T-helper 1 cell treated with Interleukin-12 subunit alpha and Interleukin-12 subunit beta and Interleukin-4 antibody, amounts not matched to agents 30 μg/mL and 1 μg/mL, for 36 hours (primary cell): ENCODE measurements around the gene GAS7.
A peak's percentile ranks its signal among the peaks of the same experiment; 100 is the strongest.

Experiments used
- H3K27ac Mint-ChIP-seq: one replicate; pipeline ENCODE4 v1.8.0; 2021; ENCODE audit warnings: mild to moderate bottlenecking, mixed read lengths
- H3K27me3 Mint-ChIP-seq: one replicate; pipeline ENCODE4 v1.8.0; 2021; ENCODE audit warnings: low read depth, mixed read lengths
- H3K36me3 Mint-ChIP-seq: one replicate; pipeline ENCODE4 v1.8.0; 2021; ENCODE audit warnings: low read depth, mixed read lengths
- H3K4me1 Mint-ChIP-seq: one replicate; pipeline ENCODE4 v1.8.0; 2021; ENCODE audit warnings: low read depth, mixed read lengths
- H3K4me3 Mint-ChIP-seq: one replicate; pipeline ENCODE4 v1.8.0; 2021; ENCODE audit warnings: mild to moderate bottlenecking, moderate library complexity, mixed read lengths
- H3K9me3 Mint-ChIP-seq: one replicate; pipeline ENCODE4 v1.8.0; 2021; ENCODE audit warnings: mixed read lengths

The GAS7 gene

DNA sequence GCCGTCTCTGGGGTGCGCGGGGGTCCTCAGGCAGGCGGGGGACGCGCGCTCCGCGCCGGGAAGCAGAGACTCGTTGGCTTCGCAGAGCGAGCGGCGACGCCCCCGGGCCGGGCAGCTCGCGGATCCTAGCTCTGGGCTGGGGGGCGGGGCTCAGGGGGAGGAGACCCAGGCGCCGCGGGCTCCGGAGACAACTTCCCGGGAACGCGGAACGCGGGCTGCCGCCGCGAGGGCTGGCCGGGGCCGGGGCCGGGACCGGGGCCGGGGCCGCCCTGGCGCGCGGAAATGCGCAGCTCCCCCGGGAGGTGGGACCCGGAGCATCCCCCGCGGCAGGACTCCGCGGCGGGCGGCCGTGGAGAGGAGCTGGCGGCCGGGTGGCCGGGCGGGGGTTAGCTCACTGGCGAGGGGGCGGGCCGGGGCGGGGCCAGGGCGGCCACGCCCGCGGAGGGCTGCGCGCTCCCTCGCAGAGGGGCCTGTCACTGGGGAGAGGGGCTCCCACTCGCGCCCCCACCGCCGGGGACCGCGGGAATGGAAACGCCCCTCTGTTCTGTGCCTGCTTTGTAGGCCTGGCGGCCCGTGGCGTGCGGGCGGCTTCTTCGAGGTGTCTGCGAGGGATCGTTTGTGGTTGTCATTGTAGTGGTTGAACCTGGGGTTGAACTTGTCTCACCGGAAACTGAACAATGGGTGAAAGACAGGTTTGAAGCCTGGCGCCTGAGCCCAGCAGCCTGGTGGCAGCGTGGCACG, at the start of gene GAS7:
Gene GAS7, minus strand, starts transcription at position 98 of the 741 bp plus-strand sequence.
- peaks cover 3% of the 10 kb centered on the region for H3K4me1 Mint-ChIP-seq
- H3K27me3 Mint-ChIP-seq, result peaks cover 28% of the 10 kb centered on the region
- no peaks in the 10 kb centered on the region for H3K36me3 Mint-ChIP-seq
- H3K27ac Mint-ChIP-seq, result no peak within 1 kb of the TSS
- H3K9me3 Mint-ChIP-seq, result peaks cover 19% of the 10 kb centered on the region
- H3K4me3 Mint-ChIP-seq, result peak within 1 kb of the TSS; percentile 33

- Mint-ChIP-seq H3K4me3 (no peak overlapping the region), H3K4me1 (no peaks in the 10 kb centered on the region), H3K27ac (no peak overlapping the region), H3K27me3 (no peaks in the 10 kb centered on the region), H3K36me3 (no peaks in the 10 kb centered on the region), H3K9me3 (no peaks in the 10 kb centered on the region)
Measured at GRCh38 chr17:10247810-10248209, 49.4 kb upstream of the GAS7 start.

- Mint-ChIP-seq H3K4me1 (no peaks in the 10 kb centered on the region), H3K36me3 (no peaks in the 10 kb centered on the region), H3K4me3 (no peak overlapping the region), H3K9me3 (peaks cover 13% of the 10 kb centered on the region), H3K27me3 (no peaks in the 10 kb centered on the region), H3K27ac (no peak overlapping the region)
Measured at GRCh38 chr17:10243883-10244844, 45.8 kb upstream of the GAS7 start.

- H3K27me3 Mint-ChIP-seq, result no peaks in the 10 kb centered on the region
- H3K36me3 Mint-ChIP-seq, result no peaks in the 10 kb centered on the region
- H3K4me3 Mint-ChIP-seq, result no peak overlapping the region
- peaks cover 13% of the 10 kb centered on the region for H3K9me3 Mint-ChIP-seq
- H3K27ac Mint-ChIP-seq, result no peak overlapping the region
- no peaks in the 10 kb centered on the region for H3K4me1 Mint-ChIP-seq
Measured at GRCh38 chr17:10241781-10242180, 43.4 kb upstream of the GAS7 start.

DNA sequence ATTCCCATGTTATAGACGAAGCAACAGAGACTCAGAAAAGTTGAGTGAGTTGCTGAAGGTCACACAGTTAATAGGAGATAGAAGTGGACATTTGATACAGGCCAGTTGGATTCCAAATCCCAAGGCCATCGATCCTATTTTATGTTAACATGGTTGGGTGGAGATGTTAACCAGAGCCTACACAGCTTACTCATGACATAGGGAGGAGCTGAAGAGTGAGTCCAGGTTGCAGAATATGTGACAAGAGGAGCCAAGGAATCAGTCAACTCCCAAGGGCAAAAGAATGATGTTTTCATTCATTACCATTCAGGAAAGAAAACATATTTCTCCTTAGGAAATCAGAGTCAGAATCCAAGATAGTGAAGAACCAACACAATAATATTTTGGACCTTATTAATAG, 40.3 kb upstream of the GAS7 start:
- H3K4me3 Mint-ChIP-seq, result no peak overlapping the region
- H3K36me3 Mint-ChIP-seq, result no peaks in the 10 kb centered on the region
- H3K4me1 Mint-ChIP-seq, result no peaks in the 10 kb centered on the region
- peaks cover 17% of the 10 kb centered on the region for H3K9me3 Mint-ChIP-seq
- H3K27ac Mint-ChIP-seq, result no peak overlapping the region
- no peaks in the 10 kb centered on the region for H3K27me3 Mint-ChIP-seq

GRCh38 chr17:10234033-10234432, 35.6 kb upstream of the GAS7 start:
- no peak overlapping the region for H3K27ac Mint-ChIP-seq
- no peaks in the 10 kb centered on the region for H3K27me3 Mint-ChIP-seq
- no peak overlapping the region for H3K4me3 Mint-ChIP-seq
- peaks cover 4% of the 10 kb centered on the region for H3K9me3 Mint-ChIP-seq
- no peaks in the 10 kb centered on the region for H3K4me1 Mint-ChIP-seq
- no peaks in the 10 kb centered on the region for H3K36me3 Mint-ChIP-seq

DNA sequence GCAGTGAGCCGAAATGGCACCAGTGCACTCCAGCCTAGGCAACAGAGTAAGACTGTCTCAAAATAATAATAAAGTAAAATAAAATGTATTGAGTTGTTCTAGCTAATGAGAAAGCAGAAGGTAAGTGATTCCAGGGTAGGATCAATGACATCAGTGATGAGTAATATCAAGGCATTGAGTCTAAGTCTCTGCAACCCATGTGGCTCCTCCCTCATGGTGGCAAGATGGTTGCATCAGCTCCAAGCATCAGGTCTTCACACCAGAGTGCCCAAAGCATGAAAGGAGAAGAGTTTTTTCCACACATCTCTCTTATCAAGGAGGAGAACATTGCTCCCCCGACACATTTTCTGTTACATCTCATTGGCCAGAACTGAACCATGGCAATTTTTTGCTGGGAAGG, 34.8 kb upstream of the GAS7 start:
- Mint-ChIP-seq H3K27ac (no peak overlapping the region), H3K9me3 (peaks cover 4% of the 10 kb centered on the region), H3K4me1 (no peaks in the 10 kb centered on the region), H3K4me3 (no peak overlapping the region), H3K27me3 (no peaks in the 10 kb centered on the region), H3K36me3 (no peaks in the 10 kb centered on the region)

GRCh38 chr17:10229181-10229580, 30.8 kb upstream of the GAS7 start:
- no peaks in the 10 kb centered on the region for H3K36me3 Mint-ChIP-seq
- H3K27ac Mint-ChIP-seq, result no peak overlapping the region
- H3K4me1 Mint-ChIP-seq, result no peaks in the 10 kb centered on the region

GRCh38 chr17:10226930-10227695, 28.7 kb upstream of the GAS7 start:
- H3K9me3 Mint-ChIP-seq, result no peaks in the 10 kb centered on the region
- H3K4me3 Mint-ChIP-seq, result no peak overlapping the region
- no peaks in the 10 kb centered on the region for H3K4me1 Mint-ChIP-seq
- no peaks in the 10 kb centered on the region for H3K27me3 Mint-ChIP-seq
- H3K36me3 Mint-ChIP-seq, result no peaks in the 10 kb centered on the region
- H3K27ac Mint-ChIP-seq, result no peak overlapping the region

More at GRCh38 chr17:10229181-10229580, 30.8 kb upstream of the GAS7 start:
- H3K4me3 Mint-ChIP-seq, result no peak overlapping the region
- peaks cover under 1% of the 10 kb centered on the region for H3K9me3 Mint-ChIP-seq
- no peaks in the 10 kb centered on the region for H3K27me3 Mint-ChIP-seq

DNA sequence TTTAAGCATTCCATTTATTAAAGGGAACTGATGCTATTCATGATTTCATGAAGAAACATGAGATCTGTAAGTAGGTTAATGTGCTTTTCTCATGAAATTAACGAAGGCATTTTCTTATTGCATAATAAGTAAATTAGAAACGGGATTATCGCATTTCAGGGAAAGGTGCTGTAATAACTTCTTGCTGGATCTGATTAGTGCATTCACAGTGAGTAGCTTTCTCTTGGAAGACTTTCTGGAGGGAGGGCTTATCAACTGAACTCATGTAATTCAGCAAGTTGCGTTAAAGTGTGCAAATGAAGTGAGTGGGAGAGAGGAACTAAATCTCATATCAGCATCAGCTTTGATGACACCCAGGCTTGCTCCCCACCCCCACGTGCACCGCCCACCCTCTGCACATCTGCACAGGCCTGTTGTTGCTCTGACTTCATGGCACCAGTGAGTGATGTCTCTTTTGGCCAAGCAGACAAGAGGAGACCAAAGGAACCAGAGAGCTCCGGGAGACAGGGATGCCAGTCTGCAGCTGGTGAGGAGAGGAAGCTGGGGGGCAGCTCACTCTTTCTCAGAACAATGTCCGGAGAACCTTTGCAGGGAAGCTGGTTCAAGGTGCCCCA, 26.3 kb upstream of the GAS7 start:
- no peaks in the 10 kb centered on the region for H3K36me3 Mint-ChIP-seq
- no peak overlapping the region for H3K27ac Mint-ChIP-seq
- H3K27me3 Mint-ChIP-seq, result no peaks in the 10 kb centered on the region
- no peak overlapping the region for H3K4me3 Mint-ChIP-seq
- no peaks in the 10 kb centered on the region for H3K4me1 Mint-ChIP-seq
- H3K9me3 Mint-ChIP-seq, result peaks cover 4% of the 10 kb centered on the region

DNA sequence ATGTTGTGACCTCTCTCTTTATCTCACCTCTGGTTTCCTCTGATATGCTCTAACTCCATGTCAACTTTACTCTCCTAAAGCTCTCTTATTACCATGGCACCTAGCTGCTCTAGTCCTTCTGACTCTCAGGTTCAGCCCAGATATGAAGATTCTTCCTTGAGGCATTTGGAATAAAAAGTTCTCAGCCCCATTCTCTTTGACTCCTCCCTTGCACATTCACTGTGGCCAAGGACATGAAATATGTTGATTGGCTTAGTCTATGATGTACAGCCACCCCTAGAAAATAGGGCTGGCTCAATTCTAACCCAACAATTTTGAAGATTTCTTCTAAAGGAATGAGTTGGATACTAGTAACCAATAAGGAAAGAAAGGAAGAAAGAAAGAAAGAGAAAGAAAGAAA, 20.8 kb upstream of the GAS7 start:
- no peaks in the 10 kb centered on the region for H3K4me1 Mint-ChIP-seq
- no peaks in the 10 kb centered on the region for H3K27me3 Mint-ChIP-seq
- H3K4me3 Mint-ChIP-seq, result no peak overlapping the region
- H3K36me3 Mint-ChIP-seq, result no peaks in the 10 kb centered on the region
- no peak overlapping the region for H3K27ac Mint-ChIP-seq
- H3K9me3 Mint-ChIP-seq, result peaks cover 11% of the 10 kb centered on the region

GRCh38 chr17:10217916-10218315, 19.5 kb upstream of the GAS7 start:
- no peak overlapping the region for H3K4me3 Mint-ChIP-seq
- no peaks in the 10 kb centered on the region for H3K27me3 Mint-ChIP-seq
- peaks cover 11% of the 10 kb centered on the region for H3K9me3 Mint-ChIP-seq
- no peak overlapping the region for H3K27ac Mint-ChIP-seq
- H3K36me3 Mint-ChIP-seq, result no peaks in the 10 kb centered on the region
- H3K4me1 Mint-ChIP-seq, result no peaks in the 10 kb centered on the region

GRCh38 chr17:10216213-10216938, 18.0 kb upstream of the GAS7 start:
- H3K4me3 Mint-ChIP-seq, result no peak overlapping the region
- no peak overlapping the region for H3K27ac Mint-ChIP-seq
- H3K27me3 Mint-ChIP-seq, result no peaks in the 10 kb centered on the region
- no peaks in the 10 kb centered on the region for H3K4me1 Mint-ChIP-seq
- no peaks in the 10 kb centered on the region for H3K36me3 Mint-ChIP-seq
- H3K9me3 Mint-ChIP-seq, result peaks cover 11% of the 10 kb centered on the region
